GM23338 (cell line): Measurements from ENCODE around the gene STX5. TPM values are rescaled to one million over a fixed set of nuclear protein-coding genes. Genes with fewer than 3 reads are reported as not detected.
A peak's percentile ranks its signal among the peaks of the same experiment; 100 is the strongest.

Experiments
- ATAC-seq: fragments of 200-7000 bp; cut with Tn5 transposase; 3 replicates; pipeline ENCODE4 v1.9.1; 2020
- DNase-seq: peaks from one replicate; pipeline ENCODE4 v3.0.0-alpha.2; 2015; ENCODE audit warnings: low spot score
- H2AFZ ChIP-seq: fragments of 200-600 bp; sonication (generic); 2 replicates; pipeline ENCODE4 v1.8.0; 2016; ENCODE audit warnings: antibody characterized with exemption, mild to moderate bottlenecking, moderate library complexity
- H3F3A ChIP-seq: fragments of 200-600 bp; sonication (generic); replicated peaks from 2 replicates; pipeline ENCODE4 v1.8.0; 2017; ENCODE audit warnings: antibody characterized with exemption, mixed run types, low read depth
- H3K27ac ChIP-seq: fragments of 200-600 bp; sonication (generic); 2 replicates; pipeline ENCODE4 v1.6.1; 2016; ENCODE audit warnings: low read depth
- H3K27me3 ChIP-seq: fragments of 200-600 bp; sonication (generic); 2 replicates; pipeline ENCODE4 v1.8.0; 2016; ENCODE audit warnings: mild to moderate bottlenecking, mixed run types, moderate library complexity; ENCODE audit not compliant: insufficient read depth
- H3K36me3 ChIP-seq: fragments of 200-600 bp; sonication (generic); 2 replicates; pipeline ENCODE4 v1.8.0; 2016; ENCODE audit warnings: mild to moderate bottlenecking; ENCODE audit not compliant: insufficient read depth
- H3K4me1 ChIP-seq: fragments of 200-600 bp; sonication (generic); 2 replicates; pipeline ENCODE4 v1.8.0; 2016; ENCODE audit warnings: mild to moderate bottlenecking, moderate library complexity; ENCODE audit not compliant: insufficient read depth
- H3K4me2 ChIP-seq: fragments of 200-600 bp; sonication (generic); 2 replicates; pipeline ENCODE4 v1.7.1; 2017; ENCODE audit warnings: mixed run types
- H3K4me3 ChIP-seq: fragments of 200-600 bp; sonication (generic); 2 replicates; pipeline ENCODE4 v1.6.1; 2016; ENCODE audit warnings: mixed run types
- H3K79me2 ChIP-seq: fragments of 200-600 bp; sonication (generic); replicated peaks from 2 replicates; pipeline ENCODE4 v1.8.0; 2017; ENCODE audit warnings: mild to moderate bottlenecking; ENCODE audit not compliant: insufficient read depth
- H3K9me2 ChIP-seq: fragments of 200-600 bp; sonication (generic); 2 replicates; pipeline ENCODE4 v1.8.0; 2017; ENCODE audit not compliant: insufficient read depth
- H4K20me1 ChIP-seq: fragments of 200-600 bp; sonication (generic); replicated peaks from 2 replicates; pipeline ENCODE4 v1.8.0; 2017; ENCODE audit warnings: mild to moderate bottlenecking; ENCODE audit not compliant: insufficient read depth
- H3K27ac Mint-ChIP-seq: 2 replicates; pipeline ENCODE4 v1.8.0; 2020; ENCODE audit warnings: inconsistent platforms, mild to moderate bottlenecking, moderate library complexity, mixed read lengths
- H3K27me3 Mint-ChIP-seq: 3 replicates; pipeline ENCODE4 v1.8.0; 2022; ENCODE audit warnings: low read depth, mild to moderate bottlenecking, moderate library complexity, mixed read lengths, inconsistent platforms; ENCODE audit not compliant: insufficient read depth, poor library complexity
- H3K36me3 Mint-ChIP-seq: 3 replicates; pipeline ENCODE4 v1.8.0; 2021; ENCODE audit warnings: low read depth, mild to moderate bottlenecking, inconsistent platforms, moderate library complexity, mixed read lengths
- H3K4me1 Mint-ChIP-seq: 3 replicates; pipeline ENCODE4 v1.8.0; 2020; ENCODE audit warnings: mild to moderate bottlenecking, inconsistent platforms, mixed read lengths
- H3K4me3 Mint-ChIP-seq: 3 replicates; pipeline ENCODE4 v1.8.0; 2021; ENCODE audit warnings: moderate library complexity, mild to moderate bottlenecking, inconsistent platforms, mixed read lengths
- H3K9me3 Mint-ChIP-seq: 3 replicates; pipeline ENCODE4 v1.8.0; 2020; ENCODE audit warnings: moderate library complexity, mild to moderate bottlenecking, inconsistent platforms, mixed read lengths
- CREB1 ChIP-seq: fragments of 250-450 bp; sonication (Bioruptor Pico); IDR thresholded peaks from 2 replicates; pipeline ENCODE4 v1.5.0; 2020; ENCODE audit warnings: low read depth, mild to moderate bottlenecking, moderate library complexity
- ETS1 ChIP-seq: IDR thresholded peaks from 2 replicates; pipeline ENCODE4 v1.6.1; 2016; ENCODE audit warnings: antibody characterized with exemption
- EZH2 ChIP-seq: fragments of 200-600 bp; sonication (generic); IDR thresholded peaks from one replicate; pipeline ENCODE4 v1.8.0; 2017; ENCODE audit warnings: antibody characterized with exemption, mild to moderate bottlenecking, low read depth; ENCODE audit not compliant: unreplicated experiment
- EZH2phosphoT487 ChIP-seq: fragments of 200-600 bp; sonication (generic); IDR thresholded peaks from one replicate; pipeline ENCODE4 v1.8.1; 2018; ENCODE audit warnings: antibody characterized with exemption; ENCODE audit not compliant: unreplicated experiment
- JUNB ChIP-seq: IDR thresholded peaks from one replicate; pipeline ENCODE4 v1.6.1; 2016; ENCODE audit warnings: antibody characterized with exemption; ENCODE audit not compliant: unreplicated experiment
- NANOG ChIP-seq: IDR thresholded peaks from 2 replicates; pipeline ENCODE4 v1.6.1; 2016; ENCODE audit warnings: antibody characterized with exemption, borderline replicate concordance
- POLR2AphosphoS5 ChIP-seq: IDR thresholded peaks from 2 replicates; pipeline ENCODE4 v1.6.1; 2016; ENCODE audit warnings: antibody characterized with exemption, low read depth
- REST ChIP-seq: IDR thresholded peaks from one replicate; pipeline ENCODE4 v1.6.1; 2018; ENCODE audit warnings: antibody characterized with exemption; ENCODE audit not compliant: unreplicated experiment
- STAT1 ChIP-seq: IDR thresholded peaks from one replicate; pipeline ENCODE4 v1.6.1; 2016; ENCODE audit warnings: antibody characterized with exemption; ENCODE audit not compliant: unreplicated experiment
- ZNF114 ChIP-seq: fragments of 250-450 bp; sonication (Bioruptor Pico); IDR thresholded peaks from 2 replicates; pipeline ENCODE4 v1.5.0; 2020; ENCODE audit warnings: mild to moderate bottlenecking, moderate library complexity
- ZNF331 ChIP-seq: fragments of 250-450 bp; sonication (Bioruptor Pico); IDR thresholded peaks from 2 replicates; pipeline ENCODE4 v1.5.0; 2020; ENCODE audit warnings: low read depth, mild to moderate bottlenecking, moderate library complexity
- ZNF462 ChIP-seq: fragments of 250-450 bp; sonication (Bioruptor Pico); IDR thresholded peaks from 2 replicates; pipeline ENCODE4 v1.5.0; 2020; ENCODE audit warnings: mild to moderate bottlenecking, moderate library complexity
- polyA plus RNA-seq: library from polyadenylated mRNA; unstranded; fragments of >200 nt; fragmentation: Nextera tagmentation; extraction: Ambion mirVana; gene quantifications from 2 replicates; pipeline ENCODE4 v1.2.1, GENCODE V29; 2016
- total RNA-seq: library from RNA; depleted of rRNA; stranded (reverse); fragments of >200 nt; shearing (Covaris generic); gene quantifications from 2 replicates; pipeline ENCODE4 v1.2.3, GENCODE V29; 2014
- TF ChIP-seq, protein P1 (sequence below), 2 experiments: fragments of 200-600 bp in 1 of 2; sonication (generic) in 1 of 2; conservative IDR thresholded peaks; 2 replicates each; pipeline versions ENCODE4 v1.5.1 to v1.6.1; 2016 to 2017; ENCODE audit warnings: antibody characterized with exemption in 2 of 2, low read depth in 2 of 2, mild to moderate bottlenecking in 2 of 2, moderate library complexity in 1 of 2

STX5 gene
- total and polyA plus RNA-seq, 2 experiments from 2014 or later, result 7.7 to 22.2 TPM

DNA sequence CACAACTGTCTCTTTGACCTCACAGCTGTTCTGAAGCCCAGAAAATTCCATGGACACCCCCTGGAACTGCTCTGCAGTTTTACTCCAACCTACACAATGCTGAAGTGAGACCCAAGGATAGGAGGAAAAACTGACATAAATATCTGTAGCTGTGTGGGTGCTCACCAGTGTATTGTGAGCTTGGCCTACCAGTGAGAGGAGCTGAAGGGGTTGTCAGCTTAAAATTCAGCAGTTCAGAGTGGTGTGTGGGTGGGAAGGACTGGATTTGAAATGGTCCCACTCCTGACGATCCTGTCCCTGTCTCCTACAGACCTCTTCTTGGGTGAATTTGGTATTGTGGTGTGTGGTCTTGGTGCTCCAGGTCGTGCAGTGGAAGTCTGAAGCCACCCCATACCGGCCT, 42.3 kb downstream of the STX5 start:
- DNase-seq, result no peak
- no peaks in the 10 kb centered on the region; the same call in 2 of the 3 replicates for H3K9me3 Mint-ChIP-seq
- peak overlapping the region; percentile 93; the same call in 2 of the 3 replicates for H3K4me3 Mint-ChIP-seq
- Histone ChIP-seq H3K79me2 (peaks cover 40% of the 10 kb centered on the region), H3K9me2 (no peaks in the 10 kb centered on the region), H3K4me3 (no peak overlapping the region), H3K36me3 (peaks cover 25% of the 10 kb centered on the region), H3K27me3 (no peaks in the 10 kb centered on the region), H3F3A (peaks cover 67% of the 10 kb centered on the region), H3K27ac (no peak overlapping the region), H3K4me1 (peaks cover 11% of the 10 kb centered on the region; the same call in 1 of the 2 replicates), H4K20me1 (peaks cover 3% of the 10 kb centered on the region), H2AFZ (no peak overlapping the region), H3K4me2 (no peak overlapping the region)
- H3K27me3 Mint-ChIP-seq, result peaks cover 21% of the 10 kb centered on the region
- no peak overlapping the region for H3K27ac Mint-ChIP-seq
- H3K4me1 Mint-ChIP-seq, result peaks cover 29% of the 10 kb centered on the region
- ATAC-seq, result no peak
- H3K36me3 Mint-ChIP-seq, result peaks cover 70% of the 10 kb centered on the region
- TF ChIP-seq POLR2AphosphoS5, result no peak
- no peak for TF ChIP-seq ZNF331 (CRISPR knock-in tag)
- no peak for TF ChIP-seq STAT1
- TF ChIP-seq, protein P1, sequence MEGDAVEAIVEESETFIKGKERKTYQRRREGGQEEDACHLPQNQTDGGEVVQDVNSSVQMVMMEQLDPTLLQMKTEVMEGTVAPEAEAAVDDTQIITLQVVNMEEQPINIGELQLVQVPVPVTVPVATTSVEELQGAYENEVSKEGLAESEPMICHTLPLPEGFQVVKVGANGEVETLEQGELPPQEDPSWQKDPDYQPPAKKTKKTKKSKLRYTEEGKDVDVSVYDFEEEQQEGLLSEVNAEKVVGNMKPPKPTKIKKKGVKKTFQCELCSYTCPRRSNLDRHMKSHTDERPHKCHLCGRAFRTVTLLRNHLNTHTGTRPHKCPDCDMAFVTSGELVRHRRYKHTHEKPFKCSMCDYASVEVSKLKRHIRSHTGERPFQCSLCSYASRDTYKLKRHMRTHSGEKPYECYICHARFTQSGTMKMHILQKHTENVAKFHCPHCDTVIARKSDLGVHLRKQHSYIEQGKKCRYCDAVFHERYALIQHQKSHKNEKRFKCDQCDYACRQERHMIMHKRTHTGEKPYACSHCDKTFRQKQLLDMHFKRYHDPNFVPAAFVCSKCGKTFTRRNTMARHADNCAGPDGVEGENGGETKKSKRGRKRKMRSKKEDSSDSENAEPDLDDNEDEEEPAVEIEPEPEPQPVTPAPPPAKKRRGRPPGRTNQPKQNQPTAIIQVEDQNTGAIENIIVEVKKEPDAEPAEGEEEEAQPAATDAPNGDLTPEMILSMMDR (conservative IDR thresholded peaks at IDR 0.05; ENCODE audit: low read depth in 2 of 2), result no peak
- no peak for TF ChIP-seq ETS1
- TF ChIP-seq ZNF462, result no peak
- TF ChIP-seq EZH2, result no peak
- TF ChIP-seq EZH2phosphoT487, result no peak
- TF ChIP-seq JUNB, result no peak
- no peak for TF ChIP-seq NANOG
- TF ChIP-seq CREB1, result no peak
- no peak for TF ChIP-seq REST
- TF ChIP-seq ZNF114 (CRISPR knock-in tag), result no peak
